ENCODE data around the gene THADA. TPM values are rescaled to one million over a fixed set of nuclear protein-coding genes. Genes with fewer than 3 reads are reported as not detected.

THADA gene
- total RNA-seq, 1 experiment from 2014 or later = 27.5 TPM

GRCh38 chr2:43224131-43224570 is 371.7 kb downstream of the THADA start (continued):
- no peak for TF ChIP-seq ZNF219 (CRISPR knock-in tag; IDR thresholded peaks at IDR 0.05; ENCODE audit: borderline replicate concordance)
- TF ChIP-seq, protein P1, sequence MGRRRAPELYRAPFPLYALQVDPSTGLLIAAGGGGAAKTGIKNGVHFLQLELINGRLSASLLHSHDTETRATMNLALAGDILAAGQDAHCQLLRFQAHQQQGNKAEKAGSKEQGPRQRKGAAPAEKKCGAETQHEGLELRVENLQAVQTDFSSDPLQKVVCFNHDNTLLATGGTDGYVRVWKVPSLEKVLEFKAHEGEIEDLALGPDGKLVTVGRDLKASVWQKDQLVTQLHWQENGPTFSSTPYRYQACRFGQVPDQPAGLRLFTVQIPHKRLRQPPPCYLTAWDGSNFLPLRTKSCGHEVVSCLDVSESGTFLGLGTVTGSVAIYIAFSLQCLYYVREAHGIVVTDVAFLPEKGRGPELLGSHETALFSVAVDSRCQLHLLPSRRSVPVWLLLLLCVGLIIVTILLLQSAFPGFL (CRISPR knock-in tag; IDR thresholded peaks at IDR 0.05; ENCODE audit: borderline replicate concordance) = no peak
- TF ChIP-seq, protein P2, sequence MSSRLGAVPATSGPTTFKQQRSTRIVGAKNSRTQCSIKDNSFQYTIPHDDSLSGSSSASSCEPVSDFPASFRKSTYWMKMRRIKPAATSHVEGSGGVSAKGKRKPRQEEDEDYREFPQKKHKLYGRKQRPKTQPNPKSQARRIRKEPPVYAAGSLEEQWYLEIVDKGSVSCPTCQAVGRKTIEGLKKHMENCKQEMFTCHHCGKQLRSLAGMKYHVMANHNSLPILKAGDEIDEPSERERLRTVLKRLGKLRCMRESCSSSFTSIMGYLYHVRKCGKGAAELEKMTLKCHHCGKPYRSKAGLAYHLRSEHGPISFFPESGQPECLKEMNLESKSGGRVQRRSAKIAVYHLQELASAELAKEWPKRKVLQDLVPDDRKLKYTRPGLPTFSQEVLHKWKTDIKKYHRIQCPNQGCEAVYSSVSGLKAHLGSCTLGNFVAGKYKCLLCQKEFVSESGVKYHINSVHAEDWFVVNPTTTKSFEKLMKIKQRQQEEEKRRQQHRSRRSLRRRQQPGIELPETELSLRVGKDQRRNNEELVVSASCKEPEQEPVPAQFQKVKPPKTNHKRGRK (CRISPR knock-in tag; IDR thresholded peaks at IDR 0.05; ENCODE audit: borderline replicate concordance) = no peak
- TF ChIP-seq, protein P3, sequence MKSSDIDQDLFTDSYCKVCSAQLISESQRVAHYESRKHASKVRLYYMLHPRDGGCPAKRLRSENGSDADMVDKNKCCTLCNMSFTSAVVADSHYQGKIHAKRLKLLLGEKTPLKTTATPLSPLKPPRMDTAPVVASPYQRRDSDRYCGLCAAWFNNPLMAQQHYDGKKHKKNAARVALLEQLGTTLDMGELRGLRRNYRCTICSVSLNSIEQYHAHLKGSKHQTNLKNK (CRISPR knock-in tag; IDR thresholded peaks at IDR 0.05) = no peak
- TF ChIP-seq USF1 (CRISPR knock-in tag; IDR thresholded peaks at IDR 0.05) = no peak
- TF ChIP-seq, protein P4, sequence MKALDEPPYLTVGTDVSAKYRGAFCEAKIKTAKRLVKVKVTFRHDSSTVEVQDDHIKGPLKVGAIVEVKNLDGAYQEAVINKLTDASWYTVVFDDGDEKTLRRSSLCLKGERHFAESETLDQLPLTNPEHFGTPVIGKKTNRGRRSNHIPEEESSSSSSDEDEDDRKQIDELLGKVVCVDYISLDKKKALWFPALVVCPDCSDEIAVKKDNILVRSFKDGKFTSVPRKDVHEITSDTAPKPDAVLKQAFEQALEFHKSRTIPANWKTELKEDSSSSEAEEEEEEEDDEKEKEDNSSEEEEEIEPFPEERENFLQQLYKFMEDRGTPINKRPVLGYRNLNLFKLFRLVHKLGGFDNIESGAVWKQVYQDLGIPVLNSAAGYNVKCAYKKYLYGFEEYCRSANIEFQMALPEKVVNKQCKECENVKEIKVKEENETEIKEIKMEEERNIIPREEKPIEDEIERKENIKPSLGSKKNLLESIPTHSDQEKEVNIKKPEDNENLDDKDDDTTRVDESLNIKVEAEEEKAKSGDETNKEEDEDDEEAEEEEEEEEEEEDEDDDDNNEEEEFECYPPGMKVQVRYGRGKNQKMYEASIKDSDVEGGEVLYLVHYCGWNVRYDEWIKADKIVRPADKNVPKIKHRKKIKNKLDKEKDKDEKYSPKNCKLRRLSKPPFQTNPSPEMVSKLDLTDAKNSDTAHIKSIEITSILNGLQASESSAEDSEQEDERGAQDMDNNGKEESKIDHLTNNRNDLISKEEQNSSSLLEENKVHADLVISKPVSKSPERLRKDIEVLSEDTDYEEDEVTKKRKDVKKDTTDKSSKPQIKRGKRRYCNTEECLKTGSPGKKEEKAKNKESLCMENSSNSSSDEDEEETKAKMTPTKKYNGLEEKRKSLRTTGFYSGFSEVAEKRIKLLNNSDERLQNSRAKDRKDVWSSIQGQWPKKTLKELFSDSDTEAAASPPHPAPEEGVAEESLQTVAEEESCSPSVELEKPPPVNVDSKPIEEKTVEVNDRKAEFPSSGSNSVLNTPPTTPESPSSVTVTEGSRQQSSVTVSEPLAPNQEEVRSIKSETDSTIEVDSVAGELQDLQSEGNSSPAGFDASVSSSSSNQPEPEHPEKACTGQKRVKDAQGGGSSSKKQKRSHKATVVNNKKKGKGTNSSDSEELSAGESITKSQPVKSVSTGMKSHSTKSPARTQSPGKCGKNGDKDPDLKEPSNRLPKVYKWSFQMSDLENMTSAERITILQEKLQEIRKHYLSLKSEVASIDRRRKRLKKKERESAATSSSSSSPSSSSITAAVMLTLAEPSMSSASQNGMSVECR (CRISPR knock-in tag; IDR thresholded peaks at IDR 0.05; ENCODE audit: borderline replicate concordance) = 0 out of 2 replicates have a peak, but pooled peaks have one; percentile 50
- no peak for TF ChIP-seq ZNF671 (CRISPR knock-in tag; IDR thresholded peaks at IDR 0.05)
- no peak for TF ChIP-seq TEAD4 (CRISPR knock-in tag; IDR thresholded peaks at IDR 0.05)
- TF ChIP-seq NR3C1 (CRISPR knock-in tag; conservative IDR thresholded peaks at IDR 0.05; ENCODE audit: low read depth) = no peak
- TF ChIP-seq, protein P5, sequence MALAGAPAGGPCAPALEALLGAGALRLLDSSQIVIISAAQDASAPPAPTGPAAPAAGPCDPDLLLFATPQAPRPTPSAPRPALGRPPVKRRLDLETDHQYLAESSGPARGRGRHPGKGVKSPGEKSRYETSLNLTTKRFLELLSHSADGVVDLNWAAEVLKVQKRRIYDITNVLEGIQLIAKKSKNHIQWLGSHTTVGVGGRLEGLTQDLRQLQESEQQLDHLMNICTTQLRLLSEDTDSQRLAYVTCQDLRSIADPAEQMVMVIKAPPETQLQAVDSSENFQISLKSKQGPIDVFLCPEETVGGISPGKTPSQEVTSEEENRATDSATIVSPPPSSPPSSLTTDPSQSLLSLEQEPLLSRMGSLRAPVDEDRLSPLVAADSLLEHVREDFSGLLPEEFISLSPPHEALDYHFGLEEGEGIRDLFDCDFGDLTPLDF (CRISPR knock-in tag; IDR thresholded peaks at IDR 0.05) = no peak
- TF ChIP-seq, protein P6, sequence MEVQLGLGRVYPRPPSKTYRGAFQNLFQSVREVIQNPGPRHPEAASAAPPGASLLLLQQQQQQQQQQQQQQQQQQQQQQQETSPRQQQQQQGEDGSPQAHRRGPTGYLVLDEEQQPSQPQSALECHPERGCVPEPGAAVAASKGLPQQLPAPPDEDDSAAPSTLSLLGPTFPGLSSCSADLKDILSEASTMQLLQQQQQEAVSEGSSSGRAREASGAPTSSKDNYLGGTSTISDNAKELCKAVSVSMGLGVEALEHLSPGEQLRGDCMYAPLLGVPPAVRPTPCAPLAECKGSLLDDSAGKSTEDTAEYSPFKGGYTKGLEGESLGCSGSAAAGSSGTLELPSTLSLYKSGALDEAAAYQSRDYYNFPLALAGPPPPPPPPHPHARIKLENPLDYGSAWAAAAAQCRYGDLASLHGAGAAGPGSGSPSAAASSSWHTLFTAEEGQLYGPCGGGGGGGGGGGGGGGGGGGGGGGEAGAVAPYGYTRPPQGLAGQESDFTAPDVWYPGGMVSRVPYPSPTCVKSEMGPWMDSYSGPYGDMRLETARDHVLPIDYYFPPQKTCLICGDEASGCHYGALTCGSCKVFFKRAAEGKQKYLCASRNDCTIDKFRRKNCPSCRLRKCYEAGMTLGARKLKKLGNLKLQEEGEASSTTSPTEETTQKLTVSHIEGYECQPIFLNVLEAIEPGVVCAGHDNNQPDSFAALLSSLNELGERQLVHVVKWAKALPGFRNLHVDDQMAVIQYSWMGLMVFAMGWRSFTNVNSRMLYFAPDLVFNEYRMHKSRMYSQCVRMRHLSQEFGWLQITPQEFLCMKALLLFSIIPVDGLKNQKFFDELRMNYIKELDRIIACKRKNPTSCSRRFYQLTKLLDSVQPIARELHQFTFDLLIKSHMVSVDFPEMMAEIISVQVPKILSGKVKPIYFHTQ (CRISPR knock-in tag; IDR thresholded peaks at IDR 0.05) = no peak
- no peak for TF ChIP-seq E2F4 (CRISPR knock-in tag; IDR thresholded peaks at IDR 0.05; ENCODE audit: borderline replicate concordance, low read depth)
- TF ChIP-seq ZBTB43 (CRISPR knock-in tag; IDR thresholded peaks at IDR 0.05) = no peak
- TF ChIP-seq ZNF121 (CRISPR knock-in tag; IDR thresholded peaks at IDR 0.05) = no peak
- TF ChIP-seq SMAD3 (CRISPR knock-in tag; IDR thresholded peaks at IDR 0.05; ENCODE audit: borderline replicate concordance) = no peak
- peak; percentile 55; the same call in 1 of the 2 replicates for TF ChIP-seq TP53 (CRISPR knock-in tag; IDR thresholded peaks at IDR 0.05)
